ENCODE data around the gene HIBADH.

- TF ChIP-seq CTCF (conservative IDR thresholded peaks at IDR 0.05; ENCODE audit: low read length) (no peak), EZH2phosphoT487 (IDR thresholded peaks at IDR 0.05; ENCODE audit: borderline replicate concordance) (no peak)
These were observed 2.8 kb upstream of the HIBADH start for GRCh38 chr7:27665531-27665930.

All from Loucy (cell line).